HK-2 (cell line): Measurements from ENCODE around the gene KLHL40.

Source experiments
- DNase-seq: peaks from one replicate; pipeline ENCODE4 v3.0.0-alpha.2; 2018; ENCODE audit not compliant: unreplicated experiment

Gene KLHL40

DNA sequence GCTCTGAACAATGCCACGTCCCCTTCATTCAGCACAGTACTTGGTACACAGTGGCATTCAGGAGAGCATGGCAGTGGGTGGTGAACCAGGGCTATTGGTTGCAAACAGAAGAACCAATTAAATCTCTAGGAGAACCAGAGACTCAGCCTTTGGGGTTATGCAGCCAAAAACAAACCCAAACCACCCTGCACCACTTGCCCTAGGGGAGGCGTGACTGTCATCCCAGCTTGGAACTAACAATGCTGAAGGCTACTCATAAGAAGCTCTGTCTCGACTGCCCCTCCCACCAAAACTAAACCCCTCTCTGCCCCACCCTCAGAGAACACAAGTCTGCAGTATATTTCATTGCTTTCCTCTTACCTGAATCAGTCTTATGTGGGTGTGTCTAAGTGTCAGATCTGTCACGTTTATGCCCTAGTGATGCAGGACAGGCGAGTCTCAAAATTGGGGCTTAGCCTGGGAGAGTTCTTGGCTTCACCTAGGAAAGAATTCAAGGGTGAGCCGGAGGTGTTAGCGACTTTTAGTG is 15.2 kb upstream of the KLHL40 start:
- DNase-seq: no peak

- DNase-seq: no peak
Measured at GRCh38 chr3:42670670-42671069, 14.7 kb upstream of the KLHL40 start.

- DNase-seq: no peak
Measured at GRCh38 chr3:42672515-42672914, 12.8 kb upstream of the KLHL40 start.

DNA sequence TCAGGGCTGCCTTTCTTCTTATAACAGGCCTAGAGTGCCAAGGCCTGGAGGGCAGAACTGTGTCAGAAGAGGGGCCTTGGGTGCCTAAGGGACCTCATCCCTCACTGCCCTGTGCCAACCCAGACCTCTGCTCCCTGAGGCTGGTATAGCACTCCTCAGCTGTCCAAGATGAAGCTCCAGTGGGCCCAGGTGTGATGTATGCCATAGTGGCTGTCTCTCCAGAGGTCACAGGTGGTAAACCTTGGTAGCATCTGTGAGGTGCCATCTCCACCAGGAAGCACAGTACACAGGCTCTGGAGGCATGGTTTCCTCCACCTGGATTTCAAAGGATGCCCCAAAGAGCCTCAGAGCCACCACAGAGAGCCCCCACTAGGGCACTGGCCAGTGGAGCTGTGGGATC is 12.3 kb upstream of the KLHL40 start:
- no peak for DNase-seq

DNA sequence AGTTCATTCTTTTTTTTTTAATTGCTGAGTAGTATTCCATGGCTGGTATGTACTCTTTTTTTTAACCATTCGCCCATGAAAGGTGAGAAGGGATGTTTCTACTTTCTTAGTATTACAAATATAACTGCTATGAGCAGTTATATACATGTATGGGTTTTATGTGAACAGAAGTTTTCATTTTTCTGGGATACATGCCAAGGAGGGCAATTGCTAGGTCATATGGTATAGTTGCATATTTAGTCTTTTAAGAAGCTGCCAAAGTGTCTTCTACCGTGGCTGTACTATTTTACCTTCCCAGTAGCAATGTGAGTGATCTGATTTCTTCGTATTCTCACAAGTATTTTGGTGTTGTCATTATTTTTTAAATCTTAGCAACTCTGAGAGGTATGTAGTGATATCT is 11.2 kb upstream of the KLHL40 start:
- DNase-seq: no peak

GRCh38 chr3:42675909-42676308 is 9.4 kb upstream of the KLHL40 start:
- no peak for DNase-seq

DNA sequence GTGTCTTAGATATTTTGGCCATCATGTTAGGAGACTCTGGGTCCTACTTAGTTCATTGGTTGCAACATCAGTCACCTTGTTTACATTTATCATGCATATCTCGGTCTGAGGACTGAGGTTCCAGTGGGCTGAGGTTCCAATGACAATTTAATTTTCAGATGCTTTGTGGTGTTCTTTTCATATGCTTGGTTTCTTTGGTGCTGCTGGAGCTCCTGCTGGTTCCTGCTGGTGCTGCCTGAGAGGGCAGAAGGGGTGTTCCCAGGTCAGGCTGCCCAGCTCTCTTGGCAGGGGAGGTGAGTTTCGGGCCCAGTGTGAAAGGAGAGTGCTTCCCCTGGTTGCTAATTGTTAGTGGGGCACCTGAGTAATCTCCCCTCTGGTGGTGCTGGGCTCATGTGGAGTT is 6.9 kb upstream of the KLHL40 start:
- DNase-seq: no peak

GRCh38 chr3:42680271-42680670 is 5.1 kb upstream of the KLHL40 start:
- no peak for DNase-seq

- no peak for DNase-seq
Measured at GRCh38 chr3:42680806-42681205, 4.5 kb upstream of the KLHL40 start.

GRCh38 chr3:42681361-42682038 is 3.8 kb upstream of the KLHL40 start:
- no peak for DNase-seq

DNA sequence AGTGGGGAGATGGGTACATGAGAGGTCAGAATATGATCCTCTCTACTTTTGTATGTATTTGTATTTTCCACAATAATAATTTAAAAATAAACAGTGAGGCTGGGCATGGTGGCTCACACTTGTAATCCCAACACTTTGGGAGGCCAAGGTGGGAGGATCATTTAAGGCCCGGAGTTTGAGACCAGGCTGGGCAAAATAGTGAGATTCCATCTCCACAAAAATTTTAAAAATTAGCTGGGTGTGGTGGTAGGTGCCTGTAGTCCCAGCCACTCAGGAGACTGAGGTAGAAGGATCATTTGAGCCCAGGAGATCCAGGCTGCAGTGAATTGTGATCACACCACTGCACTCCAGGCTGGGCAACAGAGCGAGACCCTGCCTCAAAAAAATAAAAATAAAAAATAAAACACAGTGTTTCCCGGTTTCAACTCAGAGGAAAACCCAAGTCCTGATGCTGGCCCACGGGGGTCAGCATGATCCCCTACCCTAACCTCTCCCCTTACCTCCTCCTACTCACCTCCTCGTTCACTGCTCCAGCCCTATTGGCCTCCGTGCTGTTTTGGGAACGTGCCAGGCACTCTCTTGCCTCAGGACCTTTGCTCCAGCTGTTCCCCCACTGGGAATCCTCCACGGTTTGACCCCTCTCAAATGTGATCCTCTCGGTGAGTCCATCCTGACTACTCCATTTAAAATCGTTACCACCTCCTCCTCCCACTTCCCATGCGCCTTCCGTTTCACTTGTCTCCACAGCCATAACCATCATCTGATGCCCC is 2.9 kb upstream of the KLHL40 start:
- DNase-seq: no peak

DNA sequence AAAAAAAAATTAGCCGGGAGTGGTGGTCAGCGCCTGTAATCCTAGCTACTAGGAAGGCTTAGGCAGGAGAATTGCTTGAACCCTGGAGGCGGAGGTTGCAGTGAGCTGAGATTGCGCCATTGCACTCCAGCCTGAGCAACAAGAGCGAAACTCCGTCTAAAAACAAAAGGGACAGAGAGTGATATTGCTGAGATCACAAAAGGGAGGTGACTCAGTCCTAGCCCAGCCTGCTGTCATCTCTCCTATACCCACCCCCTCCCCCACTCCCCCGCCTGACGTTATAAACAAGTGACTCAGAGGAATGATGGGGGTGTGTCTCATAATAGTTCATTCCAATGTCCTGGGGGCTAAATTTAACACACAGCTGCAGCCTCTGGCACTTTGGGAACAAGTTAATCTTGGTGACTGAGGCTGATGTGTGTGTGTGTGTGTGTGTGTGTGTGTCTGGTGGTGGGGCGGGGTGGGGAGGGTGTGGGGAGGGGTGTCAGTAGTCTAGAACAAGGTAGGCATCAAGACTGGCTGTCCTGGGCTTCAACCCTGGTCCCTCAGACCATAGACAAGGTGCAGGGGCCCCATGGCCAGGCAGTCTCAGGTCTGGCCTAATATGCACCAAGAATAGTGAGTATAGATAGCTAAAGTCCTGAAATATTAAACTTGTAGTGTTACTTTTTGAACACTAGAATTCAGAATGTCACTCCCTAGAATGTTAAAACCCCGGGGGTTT is 1.3 kb upstream of the KLHL40 start:
- peak; percentile 69 for DNase-seq

DNA sequence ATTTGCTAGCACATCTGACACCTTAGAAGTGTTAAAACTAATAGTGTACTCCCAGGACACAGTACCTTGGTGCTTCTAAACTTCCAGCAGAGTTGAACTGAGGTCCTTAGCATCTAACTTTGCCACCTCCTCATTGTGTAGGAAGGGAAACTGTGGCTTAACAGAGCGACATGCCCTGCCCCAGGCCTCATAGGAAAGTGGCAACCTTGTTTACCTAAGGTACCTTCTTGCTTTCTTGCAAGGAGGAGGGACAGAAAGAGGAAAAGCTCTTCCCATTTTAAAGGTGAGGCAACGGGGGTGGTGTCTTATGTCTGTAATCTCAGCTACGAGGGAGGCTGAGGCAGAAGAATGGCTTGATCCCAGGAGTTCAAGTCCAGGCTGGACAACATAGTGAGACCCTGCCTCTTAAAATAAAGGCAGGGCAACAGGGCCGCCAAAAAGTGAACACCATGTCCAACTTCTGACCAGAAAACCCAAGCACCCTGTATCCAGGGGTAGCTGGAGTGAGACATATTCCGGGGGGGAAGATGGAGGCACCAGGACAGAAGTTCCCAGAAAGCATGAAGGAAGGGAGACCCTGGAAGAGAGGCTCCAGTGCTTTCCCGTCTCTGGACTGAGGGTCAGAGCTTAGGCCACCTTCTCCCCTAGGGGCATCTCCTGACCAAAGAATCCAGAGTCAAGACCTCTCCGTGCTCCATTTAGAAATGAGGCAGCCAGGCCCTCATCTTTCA is 540 bp upstream of the KLHL40 start:
- no peak for DNase-seq

DNA sequence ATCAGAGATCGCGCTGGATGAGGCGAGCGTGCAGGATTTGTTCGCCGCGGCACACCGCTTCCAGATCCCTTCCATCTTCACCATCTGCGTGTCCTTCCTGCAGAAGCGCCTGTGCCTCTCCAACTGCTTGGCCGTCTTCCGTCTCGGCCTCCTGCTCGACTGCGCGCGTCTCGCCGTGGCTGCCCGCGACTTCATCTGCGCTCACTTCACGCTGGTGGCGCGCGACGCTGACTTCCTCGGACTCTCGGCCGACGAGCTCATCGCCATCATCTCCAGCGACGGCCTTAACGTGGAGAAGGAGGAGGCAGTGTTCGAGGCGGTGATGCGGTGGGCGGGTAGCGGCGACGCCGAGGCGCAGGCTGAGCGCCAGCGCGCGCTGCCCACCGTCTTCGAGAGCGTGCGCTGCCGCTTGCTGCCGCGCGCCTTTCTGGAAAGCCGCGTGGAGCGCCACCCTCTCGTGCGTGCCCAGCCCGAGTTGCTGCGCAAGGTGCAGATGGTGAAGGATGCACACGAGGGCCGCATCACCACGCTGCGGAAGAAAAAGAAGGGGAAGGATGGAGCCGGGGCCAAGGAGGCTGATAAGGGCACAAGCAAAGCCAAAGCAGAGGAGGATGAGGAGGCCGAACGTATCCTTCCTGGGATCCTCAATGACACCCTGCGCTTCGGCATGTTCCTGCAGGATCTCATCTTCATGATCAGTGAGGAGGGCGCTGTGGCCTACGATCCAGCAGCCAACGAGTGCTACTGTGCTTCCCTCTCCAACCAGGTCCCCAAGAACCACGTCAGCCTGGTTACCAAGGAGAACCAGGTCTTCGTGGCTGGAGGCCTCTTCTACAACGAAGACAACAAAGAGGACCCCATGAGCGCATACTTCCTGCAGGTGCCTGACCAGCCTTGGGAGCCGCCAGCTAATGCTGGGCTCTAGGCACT is 819 bp downstream of the KLHL40 start:
- DNase-seq: no peak

DNA sequence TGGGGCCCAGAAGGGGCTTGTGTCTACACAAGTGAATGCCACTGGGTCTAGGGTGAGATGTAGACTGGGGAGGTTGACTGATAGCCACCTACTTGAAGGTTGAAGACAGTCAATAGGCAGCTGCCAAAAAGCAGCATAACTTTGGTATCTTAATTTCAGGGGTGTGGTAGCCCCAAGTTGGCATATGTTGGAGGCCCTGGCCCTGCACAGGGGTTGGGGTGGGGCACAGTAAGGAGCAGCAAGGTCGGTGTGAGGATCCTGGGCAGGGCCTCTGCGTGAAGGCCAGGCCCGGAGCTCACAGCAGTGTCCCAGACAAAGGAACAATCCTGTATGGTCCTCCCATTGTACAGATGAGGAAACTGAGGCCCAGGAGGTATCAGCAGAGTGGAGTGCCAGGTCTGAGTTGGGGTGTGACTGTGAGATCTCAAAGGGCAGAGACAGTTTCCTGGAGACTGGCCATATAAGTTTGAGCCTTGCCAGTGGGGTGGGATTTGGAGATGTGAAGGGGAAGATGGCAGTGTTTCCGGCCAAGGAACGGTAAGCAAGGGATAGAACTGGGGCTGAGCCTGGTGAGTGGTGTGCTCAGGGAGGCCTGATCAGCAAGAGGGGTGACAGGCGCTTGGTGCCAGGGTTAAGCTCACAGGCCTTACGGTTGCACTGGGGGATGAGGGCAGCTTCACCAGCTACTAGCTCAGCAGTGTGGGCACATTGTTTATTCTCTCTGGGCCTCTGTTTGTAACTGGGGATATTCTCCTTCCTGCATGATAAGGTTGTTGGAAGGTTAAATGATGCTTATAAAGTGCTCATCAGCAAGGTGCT is 1.7 kb downstream of the KLHL40 start:
- no peak for DNase-seq

- no peak for DNase-seq
Measured at GRCh38 chr3:42688016-42688415, 2.7 kb downstream of the KLHL40 start.

GRCh38 chr3:42688487-42689420 is 3.4 kb downstream of the KLHL40 start:
- no peak for DNase-seq

DNA sequence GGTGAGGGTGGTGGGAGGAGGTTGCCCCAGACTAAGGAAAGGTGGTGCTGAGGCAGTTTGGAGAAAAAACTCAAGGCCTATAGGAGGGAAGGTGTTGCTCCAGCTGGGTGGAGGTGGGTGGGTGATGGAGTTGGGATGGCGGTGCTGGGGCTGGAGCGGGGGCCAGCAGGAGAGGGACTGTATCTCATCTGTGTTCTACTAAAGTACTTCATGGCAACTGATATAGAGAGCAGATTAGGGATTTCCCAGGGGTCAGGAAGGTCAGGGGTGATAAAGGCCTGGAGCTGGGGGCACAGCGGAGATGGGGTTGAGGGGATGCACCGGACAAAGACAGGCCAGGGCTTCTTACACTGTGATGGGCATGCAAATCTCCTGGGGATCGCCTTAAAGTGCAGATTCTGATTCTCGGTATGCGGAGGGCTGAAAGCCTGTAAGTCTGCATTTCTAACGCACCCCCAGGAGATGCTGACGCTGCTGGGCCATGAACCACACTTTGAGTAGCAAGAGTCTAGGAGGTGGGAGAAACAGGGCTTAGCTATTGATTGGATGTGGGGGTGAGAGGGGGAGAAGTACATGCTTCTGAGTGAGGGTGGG is 4.2 kb downstream of the KLHL40 start:
- no peak for DNase-seq
